C4-2B (cell line): Measurements from ENCODE around the gene ZRSR2.

Experiments used
- CTCF ChIP-seq: fragments of 450-650 bp; conservative IDR thresholded peaks from 2 replicates; pipeline ENCODE4 v1.5.1; 2017; ENCODE audit warnings: mild to moderate bottlenecking
- ZFX ChIP-seq: fragments of 450-650 bp; IDR thresholded peaks from 2 replicates; pipeline ENCODE4 v1.6.1; 2017

GRCh38 chrX:15814771-15815365 is 24.6 kb downstream of the ZRSR2 start:
- TF ChIP-seq CTCF: no peak
- no peak for TF ChIP-seq ZFX
